HG03378 (cell line): Measurements from ENCODE around the gene RAD23B.

Experiments
- ATAC-seq: cut with Tn5 transposase; IDR thresholded peaks from one replicate; pipeline ENCODE4 v1.9.1; 2021; ENCODE audit warnings: mild to moderate bottlenecking, moderate library complexity; ENCODE audit not compliant: unreplicated experiment

RAD23B gene

GRCh38 chr9:107268560-107268959 is 14.5 kb upstream of the RAD23B start:
- no peak for ATAC-seq

GRCh38 chr9:107269254-107269653 is 13.8 kb upstream of the RAD23B start:
- ATAC-seq: no peak

- no peak for ATAC-seq
These were observed 13.4 kb upstream of the RAD23B start for GRCh38 chr9:107269681-107270080.

GRCh38 chr9:107270082-107270481 is 13.0 kb upstream of the RAD23B start:
- ATAC-seq: no peak

GRCh38 chr9:107270580-107270979 is 12.5 kb upstream of the RAD23B start:
- ATAC-seq: no peak

- no peak for ATAC-seq
These were observed 9.4 kb upstream of the RAD23B start for GRCh38 chr9:107273634-107274033.

GRCh38 chr9:107274096-107274495 is 9.0 kb upstream of the RAD23B start:
- ATAC-seq: no peak

GRCh38 chr9:107274953-107275422 is 8.1 kb upstream of the RAD23B start:
- ATAC-seq: no peak

GRCh38 chr9:107275530-107275929 is 7.5 kb upstream of the RAD23B start:
- ATAC-seq: no peak

GRCh38 chr9:107276966-107277710 is 5.9 kb upstream of the RAD23B start:
- ATAC-seq: no peak

- ATAC-seq: no peak
These were observed 5.3 kb upstream of the RAD23B start for GRCh38 chr9:107277801-107278200.

GRCh38 chr9:107279086-107279485 is 4.0 kb upstream of the RAD23B start:
- ATAC-seq: no peak

- ATAC-seq: no peak
These were observed 2.5 kb upstream of the RAD23B start for GRCh38 chr9:107280543-107280942.

GRCh38 chr9:107281184-107281583 is 1.9 kb upstream of the RAD23B start:
- no peak for ATAC-seq

GRCh38 chr9:107281922-107282667 is 984 bp upstream of the RAD23B start:
- ATAC-seq: no peak

- peak; percentile 36 for ATAC-seq
These were observed 841 bp downstream of the RAD23B start for GRCh38 chr9:107283623-107284616.

GRCh38 chr9:107284636-107285035 is 1.6 kb downstream of the RAD23B start:
- ATAC-seq: peak; percentile 23

- no peak for ATAC-seq
These were observed 2.2 kb downstream of the RAD23B start for GRCh38 chr9:107285286-107285685.

GRCh38 chr9:107286057-107286456 is 3.0 kb downstream of the RAD23B start:
- ATAC-seq: no peak

GRCh38 chr9:107288701-107289100 is 5.6 kb downstream of the RAD23B start:
- ATAC-seq: no peak

GRCh38 chr9:107290619-107291018 is 7.5 kb downstream of the RAD23B start:
- ATAC-seq: no peak
